Adrenal gland (tissue), 12 donors: ENCODE measurements around the gene OSGEP. TPM values are rescaled to one million over a fixed set of nuclear protein-coding genes. Genes with fewer than 3 reads are reported as not detected.
A peak's percentile ranks its signal among the peaks of the same experiment; 100 is the strongest.

Experiments
- DNase-seq, 7 donors: peaks; one replicate each; pipeline ENCODE4 v3.0.0-alpha.2; 2019 to 2020
- H3K27ac ChIP-seq, 5 donors: fragments of 200-600 bp; sonication (generic) in 4 of 5; 1 replicate in 3 of 5; 2 replicates in 2 of 5; pipeline versions ENCODE4 v1.5.1 to v1.8.0; 2016 to 2020; ENCODE audit warnings: mild to moderate bottlenecking in 1 of 5
- H3K27me3 ChIP-seq: fragments of 200-600 bp; 2 replicates; pipeline ENCODE4 v1.8.0; 2021
- H3K36me3 ChIP-seq, 2 donors: fragments of 200-600 bp; replicated peaks in 1 of 2; 1 replicate in 1 of 2; 2 replicates in 1 of 2; pipeline versions ENCODE4 v1.5.1 to v1.8.0; 2018 to 2022
- H3K4me1 ChIP-seq, 2 donors: fragments of 200-600 bp; replicated peaks in 1 of 2; 1 replicate in 1 of 2; 2 replicates in 1 of 2; pipeline versions ENCODE4 v1.5.1 to v1.8.0; 2018 to 2021
- H3K4me3 ChIP-seq, 4 donors: fragments of 200-600 bp; sonication (generic) in 3 of 4; one replicate each; pipeline ENCODE4 v1.5.1; 2016 to 2018
- H3K9me3 ChIP-seq, 3 donors: fragments of 200-600 bp; sonication (generic) in 1 of 3; replicated peaks in 1 of 3; 1 replicate in 2 of 3; 2 replicates in 1 of 3; pipeline versions ENCODE4 v1.5.1 to v1.8.0; 2016 to 2021
- CTCF ChIP-seq, 6 experiments: fragments of 450-650 bp in 4 of 6; fragments of 200-600 bp in 2 of 6; sonication (generic) in 1 of 6; IDR thresholded peaks; 1 replicate in 5 of 6; 2 replicates in 1 of 6; pipeline versions ENCODE4 v1.5.1 to v1.8.0; 2016 to 2021; ENCODE audit warnings: antibody characterized with exemption in 6 of 6, mild to moderate bottlenecking in 2 of 6, moderate library complexity in 1 of 6
- POLR2A ChIP-seq, 2 donors: fragments of 450-650 bp; IDR thresholded peaks; one replicate each; pipeline ENCODE4 v1.6.1; 2017; ENCODE audit warnings: antibody characterized with exemption in 2 of 2, mild to moderate bottlenecking in 2 of 2, moderate library complexity in 1 of 2
- WGBS, 4 donors: extraction: QIAGEN DNeasy Blood & Tissue Kit in 2 of 4; methylation state at CpG; one replicate each; pipeline versions ENCODE4 v1.1.5 to v1.1.7; 2013 to 2017; 5-methylcytosine and 5-hydroxymethylcytosine counted together
- intact Hi-C, 2 donors: fragments of 100-400 bp; cut with DNase I; formaldehyde crosslinking; loops; one replicate each; pipeline versions ENCODE4 v1.14.1 to v1.15.0; 2022 to 2023
- polyA plus RNA-seq, 3 donors: library from polyadenylated mRNA; stranded (reverse); fragments of 200-250 nt in 2 of 3; fragments of 350-450 nt in 1 of 3; fragmentation: Illumina TruSeq in 1 of 3; extraction: RNeasy Lipid Tissue Mini Kit (QIAGEN cat#74804) in 1 of 3; gene quantifications; one replicate each; pipeline ENCODE4 v1.2.3, GENCODE V29; 2013 to 2014
- total RNA-seq, 9 donors: library from RNA; depleted of rRNA in 4 of 9; stranded (reverse); fragments of >200 nt in 4 of 9; fragments of 120-200 nt in 1 of 9; fragmentation: NEBNext Ultra II Directional in 1 of 9; extraction: Animal tissue kit (Norgen Biotek cat#: 25700) in 1 of 9; gene quantifications; one replicate each; pipeline versions ENCODE4 v1.1.0 to v1.2.4, GENCODE V29; 2013 to 2023
- donor health status: healthy with polysubstance abuse.
- donor health status: Bipolar disorder and iron deficiency.
- donor health status: DM: yes; HTN: yes; CAD: no.
- donor health status: DM: no; HTN: no; CAD: no.
- donor health status: DM: no; HTN: no; CAD: no.
- donor health status: DM: yes; HTN: yes; CAD: no.

The OSGEP gene
- total and polyA plus RNA-seq, 12 donors = 25.0 to 102 (median 37.5) TPM

- H3K27ac ChIP-seq = peak within 1 kb of the TSS; percentile 55 to 99 (median 93)
- peaks cover 9 to 26% of the 10 kb centered on the region in 2 donors for H3K4me1 ChIP-seq
- TF ChIP-seq CTCF (IDR thresholded peaks at IDR 0.05) (no peak), POLR2A (IDR thresholded peaks at IDR 0.05) (peak; percentile 90 to 94)
- H3K9me3 ChIP-seq = no peaks in the 10 kb centered on the region
- peak within 1 kb of the TSS; percentile 31 to 98 (median 87) for H3K4me3 ChIP-seq
- peaks cover 0 to 30% of the 10 kb centered on the region in 2 donors for H3K36me3 ChIP-seq
- intact Hi-C loops = no loop called here
- 0 to 1% (median 1%) methylated on average over 19 to 67 of the region's 67 CpGs for WGBS, 4 donors
- no peaks in the 10 kb centered on the region for H3K27me3 ChIP-seq
- peak; percentile 98 to 100 (median 100) for DNase-seq
Measured at GRCh38 chr14:20461225-20462141, 6.9 kb upstream of the OSGEP start, which contains the start of gene PIP4P1. TSS of gene PIP4P1 (minus strand) at chr14:20461434. CDS start at chr14:20461325, 109 bp downstream.

GRCh38 chr14:20460458-20461224 is 6.0 kb upstream of the OSGEP start:
- peak in 4 of 7 donors; percentile 34 to 58 (median 41) for DNase-seq
- peak overlapping the region; percentile 31 to 98 (median 87) for H3K4me3 ChIP-seq
- H3K27ac ChIP-seq = peak overlapping the region; percentile 55 to 99 (median 93)
- no peaks in the 10 kb centered on the region for H3K9me3 ChIP-seq
- TF ChIP-seq POLR2A (IDR thresholded peaks at IDR 0.05) = no peak
- TF ChIP-seq CTCF (IDR thresholded peaks at IDR 0.05) = no peak
- no peaks in the 10 kb centered on the region for H3K27me3 ChIP-seq
- WGBS, 4 donors = 4 to 20% (median 6%) methylated on average over 6 to 32 of the region's 32 CpGs
- intact Hi-C loops = no loop called here
- H3K4me1 ChIP-seq = peaks cover 17 to 33% of the 10 kb centered on the region in 2 donors
- peaks cover 0 to 32% of the 10 kb centered on the region in 2 donors for H3K36me3 ChIP-seq

GRCh38 chr14:20458031-20458789 is 3.6 kb upstream of the OSGEP start:
- DNase-seq = no peak

More at GRCh38 chr14:20458031-20458789, 3.6 kb upstream of the OSGEP start:
- intact Hi-C loops = no loop called here
- 39 to 56% (median 52%) methylated on average over 7 to 8 of the region's 8 CpGs for WGBS, 4 donors
- no peaks in the 10 kb centered on the region for H3K9me3 ChIP-seq
- no peak overlapping the region for H3K4me3 ChIP-seq
- H3K36me3 ChIP-seq = peaks cover 0 to 32% of the 10 kb centered on the region in 2 donors
- H3K27ac ChIP-seq = peak overlapping the region in 2 of 5 donors; percentile 13 to 55
- H3K4me1 ChIP-seq = peaks cover 25 to 43% of the 10 kb centered on the region in 2 donors
- TF ChIP-seq CTCF (IDR thresholded peaks at IDR 0.05) (no peak), POLR2A (IDR thresholded peaks at IDR 0.05) (no peak)
- no peaks in the 10 kb centered on the region for H3K27me3 ChIP-seq
